Testis (tissue), 3 donors: ENCODE measurements around the gene HMCN1. TPM values are rescaled to one million over a fixed set of nuclear protein-coding genes. Genes with fewer than 3 reads are reported as not detected.
A peak's percentile ranks its signal among the peaks of the same experiment; 100 is the strongest.

Experiments used
- DNase-seq: peaks from one replicate; pipeline ENCODE4 v3.0.0-alpha.2; 2019
- H3K27ac ChIP-seq, 2 donors: fragments of 200-600 bp; sonication (generic); one replicate each; pipeline ENCODE4 v1.5.1; 2019
- H3K27me3 ChIP-seq: fragments of 200-600 bp; sonication (generic); one replicate; pipeline ENCODE4 v1.5.1; 2019
- H3K36me3 ChIP-seq: fragments of 200-600 bp; sonication (generic); one replicate; pipeline ENCODE4 v1.5.1; 2017; ENCODE audit warnings: low read depth; ENCODE audit errors: missing control alignments
- H3K4me1 ChIP-seq: fragments of 200-600 bp; sonication (generic); one replicate; pipeline ENCODE4 v1.5.1; 2019
- H3K4me3 ChIP-seq, 2 donors: fragments of 200-600 bp; sonication (generic); one replicate each; pipeline ENCODE4 v1.5.1; 2017 to 2019
- H3K9me3 ChIP-seq: fragments of 200-600 bp; sonication (generic); one replicate; pipeline ENCODE4 v1.5.1; 2017
- POLR2A ChIP-seq: fragments of 450-650 bp; IDR thresholded peaks from one replicate; pipeline ENCODE4 v1.6.1; 2017; ENCODE audit warnings: antibody characterized with exemption, mild to moderate bottlenecking, moderate library complexity
- WGBS, 2 donors: methylation state at CpG; one replicate each; pipeline ENCODE4 v1.1.5; 2018; 5-methylcytosine and 5-hydroxymethylcytosine counted together
- intact Hi-C: fragments of 100-400 bp; cut with DNase I; formaldehyde crosslinking; loops from one replicate; pipeline ENCODE4 v1.15.1; 2023; ENCODE audit warnings: low total_unique reads
- polyA plus RNA-seq: library from polyadenylated mRNA; stranded (reverse); fragments of 350-450 nt; fragmentation: Illumina TruSeq; extraction: RNeasy Lipid Tissue Mini Kit (QIAGEN cat#74804); gene quantifications from one replicate; pipeline ENCODE4 v1.2.3, GENCODE V29; 2014; ENCODE audit warnings: low read depth, low replicate concordance; ENCODE audit not compliant: insufficient read depth
- total RNA-seq, 2 donors: library from RNA; depleted of rRNA; stranded (reverse); fragments of >200 nt; gene quantifications; one replicate each; pipeline ENCODE4 v1.2.3, GENCODE V29; 2016
- TF ChIP-seq, protein P1 (sequence below), 3 experiments: fragments of 450-650 bp in 2 of 3; fragments of 200-600 bp in 1 of 3; sonication (generic) in 1 of 3; IDR thresholded peaks; one replicate each; pipeline ENCODE4 v1.5.1; 2016 to 2019; ENCODE audit warnings: antibody characterized with exemption in 3 of 3, mild to moderate bottlenecking in 2 of 3, moderate library complexity in 1 of 3

The HMCN1 gene
- total and polyA plus RNA-seq, 3 donors from 2014 or later = 5.2 to 6.2 (median 5.7) TPM

DNA sequence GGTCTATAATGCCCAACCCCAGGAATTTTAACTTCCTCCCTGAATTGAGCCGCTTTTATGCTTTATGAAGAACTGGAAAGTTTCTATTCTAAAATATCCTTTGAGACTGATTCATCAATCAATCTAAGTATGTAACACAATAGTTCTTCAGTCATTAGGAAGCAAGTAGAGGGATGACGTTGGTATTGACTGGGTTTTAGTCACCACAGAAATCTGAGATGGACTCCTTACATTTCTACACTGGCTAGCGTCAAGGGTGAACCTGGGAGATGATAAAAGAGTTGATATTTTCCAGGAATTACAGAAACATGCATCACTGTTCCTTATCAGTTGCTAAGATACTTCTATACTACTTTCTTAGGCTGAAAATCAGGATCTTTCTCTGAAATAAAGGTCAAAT lies 308.0 kb downstream of the HMCN1 start:
- H3K4me3 ChIP-seq = no peak overlapping the region
- no peak for TF ChIP-seq POLR2A
- TF ChIP-seq, protein P1, sequence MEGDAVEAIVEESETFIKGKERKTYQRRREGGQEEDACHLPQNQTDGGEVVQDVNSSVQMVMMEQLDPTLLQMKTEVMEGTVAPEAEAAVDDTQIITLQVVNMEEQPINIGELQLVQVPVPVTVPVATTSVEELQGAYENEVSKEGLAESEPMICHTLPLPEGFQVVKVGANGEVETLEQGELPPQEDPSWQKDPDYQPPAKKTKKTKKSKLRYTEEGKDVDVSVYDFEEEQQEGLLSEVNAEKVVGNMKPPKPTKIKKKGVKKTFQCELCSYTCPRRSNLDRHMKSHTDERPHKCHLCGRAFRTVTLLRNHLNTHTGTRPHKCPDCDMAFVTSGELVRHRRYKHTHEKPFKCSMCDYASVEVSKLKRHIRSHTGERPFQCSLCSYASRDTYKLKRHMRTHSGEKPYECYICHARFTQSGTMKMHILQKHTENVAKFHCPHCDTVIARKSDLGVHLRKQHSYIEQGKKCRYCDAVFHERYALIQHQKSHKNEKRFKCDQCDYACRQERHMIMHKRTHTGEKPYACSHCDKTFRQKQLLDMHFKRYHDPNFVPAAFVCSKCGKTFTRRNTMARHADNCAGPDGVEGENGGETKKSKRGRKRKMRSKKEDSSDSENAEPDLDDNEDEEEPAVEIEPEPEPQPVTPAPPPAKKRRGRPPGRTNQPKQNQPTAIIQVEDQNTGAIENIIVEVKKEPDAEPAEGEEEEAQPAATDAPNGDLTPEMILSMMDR (IDR thresholded peaks at IDR 0.05) = no peak
- no peak overlapping the region for H3K27ac ChIP-seq
- H3K9me3 ChIP-seq = no peaks in the 10 kb centered on the region
- no peaks in the 10 kb centered on the region for H3K27me3 ChIP-seq
- peaks cover 7% of the 10 kb centered on the region for H3K4me1 ChIP-seq
- intact Hi-C loops = no loop called here
- no peaks in the 10 kb centered on the region for H3K36me3 ChIP-seq
- no peak for DNase-seq
- WGBS, 2 donors = 84 to 90% methylated on average over 3 of the region's 3 CpGs

DNA sequence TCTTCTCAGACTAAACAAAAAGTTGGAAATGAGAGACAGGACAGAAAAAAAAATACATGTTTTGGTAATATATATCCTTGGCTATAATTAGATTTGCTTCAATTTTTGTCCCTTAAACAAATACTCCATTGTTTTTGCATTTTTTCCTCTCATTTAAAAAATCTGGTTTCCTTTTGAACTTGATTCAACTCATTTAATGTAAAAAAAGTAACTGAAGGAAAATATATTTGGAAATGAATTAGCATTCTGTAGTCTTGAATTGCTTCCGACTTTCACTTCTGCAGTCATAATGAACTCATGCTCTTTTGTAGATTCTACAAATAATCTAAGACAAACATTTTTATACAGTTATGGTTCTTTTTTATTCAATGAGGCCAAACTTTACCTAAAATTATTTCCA lies 309.1 kb downstream of the HMCN1 start:
- Histone ChIP-seq H3K36me3 (no peaks in the 10 kb centered on the region), H3K4me3 (no peak overlapping the region), H3K4me1 (peaks cover 7% of the 10 kb centered on the region), H3K27me3 (no peaks in the 10 kb centered on the region), H3K27ac (peak overlapping the region; percentile 8 to 79), H3K9me3 (no peaks in the 10 kb centered on the region)
- 33 to 56% methylated on average over 1 of the region's 1 CpG for WGBS, 2 donors
- intact Hi-C loops = no loop called here
- no peak for TF ChIP-seq POLR2A
- TF ChIP-seq, protein P1 (IDR thresholded peaks at IDR 0.05) = no peak
- DNase-seq = no peak

DNA sequence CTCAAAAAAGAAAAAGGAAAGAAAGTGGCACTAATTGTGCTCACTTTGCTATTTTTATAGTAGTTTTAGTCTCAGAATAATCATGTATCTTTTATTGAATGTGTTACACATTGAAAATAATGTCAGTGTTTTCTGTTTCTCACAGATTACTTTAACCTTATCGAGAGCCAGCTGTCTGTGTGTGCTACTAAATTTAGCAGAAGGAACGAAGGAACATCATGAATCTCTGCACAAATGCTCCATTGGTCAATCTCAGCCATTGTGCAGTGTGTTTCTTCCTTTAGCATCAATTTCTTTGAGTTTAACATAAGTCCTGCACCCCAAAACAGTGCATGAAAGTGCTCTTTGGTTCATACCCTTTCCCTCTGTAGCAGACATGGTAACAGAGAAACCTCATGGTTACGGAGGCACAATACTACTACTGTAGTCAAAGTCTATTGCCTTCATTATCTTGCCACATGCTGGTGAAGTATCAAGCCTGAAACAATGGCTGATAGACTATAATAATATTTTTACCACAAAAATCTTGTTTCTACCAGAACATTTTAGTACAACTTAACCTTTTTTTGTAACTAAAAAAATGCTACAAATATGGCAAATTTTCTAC lies 310.0 kb downstream of the HMCN1 start:
- Histone ChIP-seq H3K36me3 (no peaks in the 10 kb centered on the region), H3K4me3 (no peak overlapping the region), H3K9me3 (no peaks in the 10 kb centered on the region), H3K4me1 (peaks cover 7% of the 10 kb centered on the region), H3K27me3 (no peaks in the 10 kb centered on the region), H3K27ac (peak overlapping the region; percentile 8 to 79)
- DNase-seq = no peak
- WGBS, 2 donors = 25 to 26% methylated on average over 3 of the region's 3 CpGs
- intact Hi-C loops = no loop called here
- TF ChIP-seq POLR2A = no peak
- TF ChIP-seq, protein P1 (IDR thresholded peaks at IDR 0.05) = no peak

DNA sequence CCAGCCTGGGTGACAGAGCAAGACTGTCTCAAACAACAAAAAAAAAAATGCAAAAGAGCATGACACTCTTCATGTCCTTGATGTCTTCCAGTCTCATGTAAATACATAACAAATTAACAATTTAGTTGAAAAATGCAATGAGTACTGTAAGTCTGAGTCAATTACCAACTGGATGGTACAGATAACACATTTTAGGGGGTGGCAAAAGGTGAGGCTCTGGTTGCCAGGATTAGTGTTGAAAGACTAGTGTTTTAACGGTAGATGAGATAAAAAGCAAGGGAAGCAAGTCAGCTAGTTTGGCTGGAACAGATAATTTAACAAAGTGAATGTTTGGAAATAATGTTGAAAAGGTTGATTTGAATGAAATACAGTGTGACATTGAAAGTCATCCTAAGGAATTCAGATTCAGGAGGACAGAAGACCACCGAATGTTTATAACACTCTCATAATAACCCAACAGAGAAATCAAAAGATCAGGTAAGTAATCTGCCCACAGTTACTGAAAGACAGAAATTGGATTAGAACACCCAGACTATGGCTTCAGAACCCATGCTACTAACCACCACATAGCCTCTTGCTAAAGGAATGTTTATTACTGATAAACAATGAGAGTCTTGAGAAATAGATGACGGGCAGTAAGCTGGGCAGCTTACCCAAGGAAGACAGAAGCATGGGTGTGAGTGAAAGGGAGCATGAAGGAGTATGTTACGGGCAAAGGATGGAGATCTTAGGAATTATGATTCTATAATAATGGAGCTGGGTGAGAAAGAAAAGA lies 312.4 kb downstream of the HMCN1 start:
- intact Hi-C loops = no loop called here
- H3K27me3 ChIP-seq = no peaks in the 10 kb centered on the region
- H3K4me3 ChIP-seq = no peak overlapping the region
- TF ChIP-seq, protein P1 (IDR thresholded peaks at IDR 0.05) = no peak
- no peak for TF ChIP-seq POLR2A
- no peak overlapping the region for H3K27ac ChIP-seq
- H3K9me3 ChIP-seq = no peaks in the 10 kb centered on the region
- H3K36me3 ChIP-seq = no peaks in the 10 kb centered on the region
- 74 to 82% methylated on average over 4 of the region's 4 CpGs for WGBS, 2 donors
- peaks cover 7% of the 10 kb centered on the region for H3K4me1 ChIP-seq
- DNase-seq = no peak
